Esophagus squamous epithelium (tissue), 5 donors: ENCODE results near the gene MYLK2. TPM values are rescaled to one million over a fixed set of nuclear protein-coding genes. Genes with fewer than 3 reads are reported as not detected.

ENCODE experiments used
- DNase-seq: peaks from one replicate; lab custom pipeline; 2025; lab: John Stamatoyannopoulos, UW
- H3K27ac ChIP-seq, 4 donors: fragments of 200-600 bp; sonication (generic); one replicate each; pipeline ENCODE4 v1.5.1; 2016 to 2019; ENCODE audit warnings: mild to moderate bottlenecking in 1 of 4
- H3K27me3 ChIP-seq, 4 donors: fragments of 200-600 bp; sonication (generic); 1 replicate in 3 of 4; 2 replicates in 1 of 4; pipeline versions ENCODE4 v1.5.1 to v1.6.0; 2017 to 2021; ENCODE audit warnings: antibody characterized with exemption in 1 of 4
- H3K36me3 ChIP-seq, 3 donors: fragments of 200-600 bp; sonication (generic); one replicate each; pipeline ENCODE4 v1.5.1; 2016 to 2019
- H3K4me1 ChIP-seq, 3 donors: fragments of 200-600 bp; sonication (generic); one replicate each; pipeline ENCODE4 v1.5.1; 2017 to 2019
- H3K4me3 ChIP-seq, 4 donors: fragments of 200-600 bp; sonication (generic); 1 replicate in 3 of 4; 2 replicates in 1 of 4; pipeline ENCODE4 v1.5.1; 2016 to 2019; ENCODE audit warnings: mild to moderate bottlenecking in 2 of 4, moderate library complexity in 1 of 4
- H3K9me3 ChIP-seq, 3 donors: fragments of 200-600 bp; sonication (generic); one replicate each; pipeline ENCODE4 v1.5.1; 2016 to 2019
- POLR2A ChIP-seq, 4 donors: fragments of 450-650 bp; IDR thresholded peaks; one replicate each; pipeline ENCODE4 v1.6.1; 2017; ENCODE audit warnings: antibody characterized with exemption in 4 of 4, mild to moderate bottlenecking in 4 of 4, moderate library complexity in 3 of 4
- WGBS, 2 donors: methylation state at CpG; one replicate each; pipeline ENCODE4 v1.1.5; 2018; 5-methylcytosine and 5-hydroxymethylcytosine counted together
- intact Hi-C: fragments of 100-400 bp; cut with DNase I; formaldehyde crosslinking; loops from one replicate; pipeline ENCODE4 v1.15.0; 2022
- total RNA-seq, 4 donors: library from RNA; depleted of rRNA; stranded (reverse); fragments of >200 nt; gene quantifications; one replicate each; pipeline ENCODE4 v1.1.0, GENCODE V29; 2016
- TF ChIP-seq, protein P1 (sequence below), 6 experiments: fragments of 450-650 bp in 4 of 6; fragments of 200-600 bp in 2 of 6; sonication (generic) in 2 of 6; IDR thresholded peaks; one replicate each; pipeline ENCODE4 v1.5.1; 2016 to 2019; ENCODE audit warnings: antibody characterized with exemption in 6 of 6, mild to moderate bottlenecking in 4 of 6, moderate library complexity in 4 of 6
- donor health status: DM: yes; HTN: yes; CAD: no.

Gene MYLK2
- total RNA-seq, 4 donors from 2014 or later, result 0.38 TPM; not detected in 3

DNA sequence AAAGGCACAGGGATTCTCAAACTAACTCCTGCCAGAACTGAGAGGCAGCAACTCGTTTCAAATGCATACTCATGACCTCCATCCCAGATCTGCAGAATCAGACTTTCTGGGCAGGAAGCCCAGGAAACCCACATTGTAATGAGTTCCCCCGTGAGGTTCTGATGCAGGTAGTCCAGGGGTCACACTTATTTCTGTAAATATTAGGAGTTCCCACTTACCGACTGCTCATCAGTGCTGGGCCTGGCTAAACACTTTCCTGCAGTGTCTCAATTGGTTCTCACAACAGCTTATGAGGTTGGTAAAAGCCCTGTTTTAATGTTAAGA lies 39.6 kb downstream of the MYLK2 start:
- Histone ChIP-seq H3K4me3 (no peak overlapping the region), H3K27ac (no peak overlapping the region), H3K27me3 (peaks cover 0 to 80% (median 0%) of the 10 kb centered on the region in 4 donors), H3K4me1 (peaks cover 13 to 22% (median 16%) of the 10 kb centered on the region in 3 donors), H3K9me3 (no peaks in the 10 kb centered on the region), H3K36me3 (no peaks in the 10 kb centered on the region)
- intact Hi-C loops, result loop anchor here (10.0 kb wide), 1 partner anchor 236 kb away; no protein-coding TSS in a partner anchor
- TF ChIP-seq POLR2A (IDR thresholded peaks at IDR 0.05), result no peak
- TF ChIP-seq, protein P1, sequence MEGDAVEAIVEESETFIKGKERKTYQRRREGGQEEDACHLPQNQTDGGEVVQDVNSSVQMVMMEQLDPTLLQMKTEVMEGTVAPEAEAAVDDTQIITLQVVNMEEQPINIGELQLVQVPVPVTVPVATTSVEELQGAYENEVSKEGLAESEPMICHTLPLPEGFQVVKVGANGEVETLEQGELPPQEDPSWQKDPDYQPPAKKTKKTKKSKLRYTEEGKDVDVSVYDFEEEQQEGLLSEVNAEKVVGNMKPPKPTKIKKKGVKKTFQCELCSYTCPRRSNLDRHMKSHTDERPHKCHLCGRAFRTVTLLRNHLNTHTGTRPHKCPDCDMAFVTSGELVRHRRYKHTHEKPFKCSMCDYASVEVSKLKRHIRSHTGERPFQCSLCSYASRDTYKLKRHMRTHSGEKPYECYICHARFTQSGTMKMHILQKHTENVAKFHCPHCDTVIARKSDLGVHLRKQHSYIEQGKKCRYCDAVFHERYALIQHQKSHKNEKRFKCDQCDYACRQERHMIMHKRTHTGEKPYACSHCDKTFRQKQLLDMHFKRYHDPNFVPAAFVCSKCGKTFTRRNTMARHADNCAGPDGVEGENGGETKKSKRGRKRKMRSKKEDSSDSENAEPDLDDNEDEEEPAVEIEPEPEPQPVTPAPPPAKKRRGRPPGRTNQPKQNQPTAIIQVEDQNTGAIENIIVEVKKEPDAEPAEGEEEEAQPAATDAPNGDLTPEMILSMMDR (IDR thresholded peaks at IDR 0.05), result no peak
- WGBS, 2 donors, result 29 to 43% methylated on average over 3 of the region's 3 CpGs
- no peak for DNase-seq

DNA sequence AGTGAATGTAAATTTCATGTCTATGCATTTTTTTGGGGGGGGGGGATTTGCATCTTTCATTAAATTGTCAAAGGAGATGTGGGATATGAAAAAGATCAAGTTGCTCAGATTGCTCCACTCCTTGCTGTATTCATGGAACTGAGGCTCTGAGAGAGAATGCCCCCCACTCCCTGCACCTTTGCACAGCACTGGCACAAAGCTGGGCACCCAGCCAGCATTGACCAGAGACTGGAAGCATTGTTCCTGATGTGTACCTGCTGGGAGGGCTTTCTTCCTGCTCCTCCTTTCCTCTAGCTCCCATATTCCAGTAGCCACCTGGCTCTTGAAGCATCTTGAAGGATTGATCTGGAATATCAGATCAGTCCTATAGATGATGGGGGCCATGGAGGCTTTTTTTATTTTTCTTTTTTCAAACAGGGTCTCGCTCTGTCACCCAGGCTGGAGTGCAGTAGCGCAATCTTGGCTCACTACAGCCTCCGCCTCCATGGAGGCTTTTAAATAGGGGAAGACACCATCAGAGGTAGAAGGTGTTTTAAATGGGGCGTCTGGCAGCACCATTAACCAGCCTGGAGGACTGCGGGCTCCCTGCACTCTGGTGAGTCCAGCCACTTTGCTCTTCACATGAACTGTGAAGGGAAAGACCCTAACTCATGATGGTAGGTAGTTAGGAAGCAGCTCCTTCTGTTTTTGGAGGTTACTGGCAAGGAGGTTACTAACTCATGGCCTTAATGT lies 40.3 kb downstream of the MYLK2 start:
- intact Hi-C loops, result loop anchor here (10.0 kb wide), 1 partner anchor 235 kb away; no protein-coding TSS in a partner anchor
- Histone ChIP-seq H3K27me3 (peaks cover 0 to 73% (median 0%) of the 10 kb centered on the region in 4 donors), H3K9me3 (no peaks in the 10 kb centered on the region), H3K27ac (no peak overlapping the region), H3K36me3 (no peaks in the 10 kb centered on the region), H3K4me1 (peaks cover 13 to 22% (median 16%) of the 10 kb centered on the region in 3 donors), H3K4me3 (no peak overlapping the region)
- WGBS, 2 donors, result 88 to 89% methylated on average over 5 of the region's 5 CpGs
- DNase-seq, result no peak
- TF ChIP-seq, protein P1 (IDR thresholded peaks at IDR 0.05), result no peak
- no peak for TF ChIP-seq POLR2A (IDR thresholded peaks at IDR 0.05)

DNA sequence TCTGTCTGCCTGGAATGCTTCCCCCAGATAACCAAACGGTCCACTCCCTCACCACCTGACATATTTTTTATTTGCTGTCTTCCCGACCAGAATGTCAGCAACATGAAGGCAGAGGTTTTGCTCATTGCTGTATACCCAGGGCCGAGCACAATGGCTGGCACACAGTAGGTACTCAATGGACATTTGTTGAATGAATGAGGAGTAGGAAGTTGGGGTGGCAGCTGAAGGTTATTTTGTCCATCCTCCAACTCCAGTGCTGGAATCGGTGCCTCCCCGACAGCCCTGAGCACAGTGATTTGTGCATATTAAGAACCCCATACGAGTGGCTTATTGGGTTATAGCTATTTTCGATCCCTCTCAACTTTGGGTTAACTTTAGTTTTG lies 40.8 kb downstream of the MYLK2 start:
- peaks cover 0 to 67% (median 0%) of the 10 kb centered on the region in 4 donors for H3K27me3 ChIP-seq
- intact Hi-C loops, result loop anchor here (10.0 kb wide), 1 partner anchor 235 kb away; no protein-coding TSS in a partner anchor
- peaks cover 13 to 22% (median 16%) of the 10 kb centered on the region in 3 donors for H3K4me1 ChIP-seq
- WGBS, 2 donors, result 52 to 59% methylated on average over 6 to 7 of the region's 7 CpGs
- H3K27ac ChIP-seq, result no peak overlapping the region
- no peaks in the 10 kb centered on the region for H3K9me3 ChIP-seq
- no peak for DNase-seq
- TF ChIP-seq POLR2A (IDR thresholded peaks at IDR 0.05), result no peak
- TF ChIP-seq, protein P1 (IDR thresholded peaks at IDR 0.05), result no peak
- H3K4me3 ChIP-seq, result no peak overlapping the region
- no peaks in the 10 kb centered on the region for H3K36me3 ChIP-seq

DNA sequence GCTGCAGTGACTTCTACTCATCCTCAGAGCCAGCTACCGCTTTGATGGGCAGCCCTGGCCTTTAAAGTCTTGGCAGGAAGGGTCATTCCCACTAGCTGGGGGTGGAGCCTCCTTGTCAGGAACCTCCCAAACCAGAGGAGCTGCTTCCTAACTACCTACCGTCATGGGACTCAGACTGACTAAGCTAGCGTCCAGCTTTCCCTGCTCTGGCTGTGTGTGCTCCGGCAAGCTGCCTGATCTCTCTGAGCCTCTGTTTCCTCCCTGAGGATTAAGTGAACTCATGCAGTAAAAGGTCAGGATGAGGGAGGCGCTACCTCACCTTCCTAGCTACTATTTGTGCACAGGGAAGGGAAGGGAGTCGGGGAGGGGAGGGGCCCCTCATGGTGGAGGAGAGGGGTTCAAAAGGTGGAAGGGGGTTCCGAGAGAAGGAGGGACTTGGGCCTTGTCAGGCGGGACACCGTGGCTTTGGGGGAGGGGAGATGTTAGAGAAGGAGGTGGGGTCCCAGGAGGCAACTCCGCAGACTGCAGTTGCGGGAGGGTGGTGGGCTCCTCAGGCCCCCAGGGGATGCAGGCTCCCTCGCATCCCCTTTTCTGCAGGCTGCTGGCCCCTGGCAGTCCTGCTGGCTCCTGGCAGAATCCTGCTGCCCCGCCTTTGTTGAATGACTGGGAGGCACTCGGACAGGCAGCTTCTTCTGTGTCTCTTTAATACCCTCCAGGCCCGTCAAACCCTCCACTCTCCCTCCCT lies 41.4 kb downstream of the MYLK2 start:
- Histone ChIP-seq H3K4me1 (peaks cover 13 to 22% (median 16%) of the 10 kb centered on the region in 3 donors), H3K9me3 (no peaks in the 10 kb centered on the region), H3K27ac (peak overlapping the region in 2 of 4 donors; percentile 10 to 60), H3K36me3 (no peaks in the 10 kb centered on the region), H3K4me3 (peak overlapping the region; percentile 47 to 75 (median 58)), H3K27me3 (peaks cover 0 to 62% (median 0%) of the 10 kb centered on the region in 4 donors)
- intact Hi-C loops, result no loop called here
- TF ChIP-seq, protein P1 (IDR thresholded peaks at IDR 0.05), result no peak
- TF ChIP-seq POLR2A (IDR thresholded peaks at IDR 0.05), result no peak
- no peak for DNase-seq
- WGBS, 2 donors, result 9 to 13% methylated on average over 11 to 12 of the region's 15 CpGs

DNA sequence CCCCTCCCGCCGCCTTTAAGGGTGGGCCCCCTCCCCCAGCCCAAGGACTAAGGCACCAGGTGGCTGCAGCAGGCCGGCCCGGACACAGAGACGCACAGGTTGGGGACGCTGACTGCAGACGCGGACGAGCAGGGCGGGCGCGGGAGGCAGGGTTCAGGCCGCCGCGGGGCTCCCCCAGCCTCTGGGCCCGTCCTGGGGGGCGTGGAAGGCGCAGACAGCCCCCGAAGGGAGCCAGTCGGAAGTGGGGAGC lies 41.9 kb downstream of the MYLK2 start:
- TF ChIP-seq, protein P1 (IDR thresholded peaks at IDR 0.05), result no peak
- no peak for TF ChIP-seq POLR2A (IDR thresholded peaks at IDR 0.05)
- WGBS, 2 donors, result 0% methylated on average over 1 of the region's 20 CpGs; no CpG with 5 or more reads in 1 of the 2 donors
- DNase-seq, result no peak
- H3K36me3 ChIP-seq, result no peaks in the 10 kb centered on the region
- intact Hi-C loops, result no loop called here
- H3K4me1 ChIP-seq, result peaks cover 13 to 22% (median 16%) of the 10 kb centered on the region in 3 donors
- H3K27ac ChIP-seq, result peak overlapping the region in 2 of 4 donors; percentile 10 to 60
- no peaks in the 10 kb centered on the region for H3K9me3 ChIP-seq
- peaks cover 0 to 57% (median 0%) of the 10 kb centered on the region in 4 donors for H3K27me3 ChIP-seq
- H3K4me3 ChIP-seq, result peak overlapping the region; percentile 47 to 75 (median 58)
